RPMI8226 (cell line): ENCODE data around the gene MNT.

Experiments used
- DNase-seq: peaks from one replicate; pipeline ENCODE4 v3.0.0-alpha.2; 2015

The MNT gene

GRCh38 chr17:2394775-2395201 lies 6.1 kb downstream of the MNT start:
- DNase-seq: no peak

GRCh38 chr17:2393954-2394749 lies 6.7 kb downstream of the MNT start:
- DNase-seq: peak; percentile 19

- DNase-seq: peak; percentile 91
These were observed 7.5 kb downstream of the MNT start for GRCh38 chr17:2393174-2393953.

GRCh38 chr17:2392252-2393173 lies 8.3 kb downstream of the MNT start:
- DNase-seq: peak; percentile 93

GRCh38 chr17:2391597-2392251 lies 9.1 kb downstream of the MNT start:
- DNase-seq: no peak

GRCh38 chr17:2390199-2390836 lies 10.5 kb downstream of the MNT start:
- no peak for DNase-seq

- DNase-seq: no peak
These were observed 12.2 kb downstream of the MNT start for GRCh38 chr17:2388683-2389055.

GRCh38 chr17:2388020-2388682 lies 12.7 kb downstream of the MNT start:
- no peak for DNase-seq

- no peak for DNase-seq
These were observed 13.5 kb downstream of the MNT start for GRCh38 chr17:2387086-2388019.

GRCh38 chr17:2386400-2387085 lies 14.3 kb downstream of the MNT start:
- DNase-seq: no peak

GRCh38 chr17:2385240-2386210 lies 15.3 kb downstream of the MNT start:
- no peak for DNase-seq

- no peak for DNase-seq
These were observed 16.3 kb downstream of the MNT start for GRCh38 chr17:2384439-2385127.

- DNase-seq: no peak
These were observed 17.2 kb downstream of the MNT start for GRCh38 chr17:2383628-2384167.

- DNase-seq: no peak
These were observed 19.8 kb downstream of the MNT start for GRCh38 chr17:2380950-2381649.

- DNase-seq: no peak
These were observed 20.5 kb downstream of the MNT start for GRCh38 chr17:2380226-2380922.
